Fibroblast of villous mesenchyme (primary cell): ENCODE measurements around the gene ANXA4. TPM values are rescaled to one million over a fixed set of nuclear protein-coding genes. Genes with fewer than 3 reads are reported as not detected.

Experiments used
- DNase-seq: peaks from one replicate; pipeline ENCODE4 v3.0.0-alpha.2; 2010; ENCODE audit warnings: low read depth
- H3K4me3 ChIP-seq: 2 replicates; pipeline ENCODE4 v1.5.1; 2011; ENCODE audit warnings: low read depth, mild to moderate bottlenecking, low read length
- CTCF ChIP-seq: IDR thresholded peaks from 2 replicates; pipeline ENCODE4 v1.5.1; 2012; ENCODE audit warnings: low read depth, mild to moderate bottlenecking, low read length; ENCODE audit not compliant: insufficient read depth
- total RNA-seq: library from RNA; depleted of rRNA; stranded (reverse); fragments of >200 nt; gene quantifications from 2 replicates; pipeline ENCODE4 v1.2.3, GENCODE V29; 2012

Gene ANXA4
- total RNA-seq, 1 donor = 35.8 TPM

- no peak overlapping the region for H3K4me3 ChIP-seq
- no peak for TF ChIP-seq CTCF
- DNase-seq = peak; percentile 67
Observed at GRCh38 chr2:69779258-69780001, 37.5 kb downstream of the ANXA4 start.

GRCh38 chr2:69780921-69781320 lies 39.0 kb downstream of the ANXA4 start:
- no peak for TF ChIP-seq CTCF
- no peak overlapping the region for H3K4me3 ChIP-seq
- no peak for DNase-seq

- no peak overlapping the region for H3K4me3 ChIP-seq
- no peak for DNase-seq
- TF ChIP-seq CTCF = no peak
Observed at GRCh38 chr2:69781321-69782248, 39.7 kb downstream of the ANXA4 start.

GRCh38 chr2:69784228-69784627 lies 42.3 kb downstream of the ANXA4 start:
- H3K4me3 ChIP-seq = no peak overlapping the region
- no peak for DNase-seq
- no peak for TF ChIP-seq CTCF

- no peak for DNase-seq
- no peak overlapping the region for H3K4me3 ChIP-seq
- TF ChIP-seq CTCF = no peak
Observed at GRCh38 chr2:69785358-69785757, 43.4 kb downstream of the ANXA4 start.

GRCh38 chr2:69786052-69786560 lies 44.2 kb downstream of the ANXA4 start:
- TF ChIP-seq CTCF = no peak
- DNase-seq = no peak
- no peak overlapping the region for H3K4me3 ChIP-seq
